Activated naive CD8-positive, alpha-beta T cell (primary cell): ENCODE measurements around the gene COL7A1.

ENCODE experiments used
- H3K27ac Mint-ChIP-seq: one replicate; pipeline ENCODE4 v1.8.0; 2021; ENCODE audit warnings: mixed read lengths
- H3K27me3 Mint-ChIP-seq: one replicate; pipeline ENCODE4 v1.8.0; 2021; ENCODE audit warnings: mixed read lengths
- H3K36me3 Mint-ChIP-seq: one replicate; pipeline ENCODE4 v1.8.0; 2021; ENCODE audit warnings: mixed read lengths
- H3K4me1 Mint-ChIP-seq: one replicate; pipeline ENCODE4 v1.8.0; 2021; ENCODE audit warnings: low read depth, mixed read lengths
- H3K4me3 Mint-ChIP-seq: one replicate; pipeline ENCODE4 v1.8.0; 2021; ENCODE audit warnings: mild to moderate bottlenecking, mixed read lengths
- H3K9me3 Mint-ChIP-seq: one replicate; pipeline ENCODE4 v1.8.0; 2021; ENCODE audit warnings: low read depth, mixed read lengths

Gene COL7A1

DNA sequence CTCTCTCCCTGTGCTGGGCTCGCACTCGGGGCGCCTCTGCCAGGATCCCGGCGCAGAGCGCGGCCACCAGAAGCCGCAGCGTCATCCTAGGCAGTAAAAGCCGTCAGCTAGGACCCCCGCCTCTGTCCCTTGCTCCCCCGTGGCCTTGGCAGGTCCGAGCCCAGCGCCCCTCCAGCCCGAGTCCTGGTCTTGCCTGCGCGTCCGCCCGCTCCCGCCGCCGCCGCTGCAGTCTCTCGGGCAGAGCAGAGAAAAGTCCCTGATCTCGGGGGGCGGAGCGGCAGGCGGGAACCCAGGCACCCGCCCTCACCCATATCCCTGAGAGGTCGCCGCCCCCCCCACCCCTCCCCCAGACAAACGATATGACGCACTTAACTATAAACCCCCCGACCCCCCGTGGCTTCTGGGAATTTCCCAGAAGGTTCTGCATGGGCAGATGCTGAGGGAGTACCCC lies at the start of gene COL7A1:
COL7A1 (minus strand) TSS at position 255 of the 451 bp plus-strand sequence; CDS start at position 85, 170 bp downstream.
- H3K9me3 Mint-ChIP-seq: no peaks in the 10 kb centered on the region
- no peak within 1 kb of the TSS for H3K27ac Mint-ChIP-seq
- peaks cover 9% of the 10 kb centered on the region for H3K27me3 Mint-ChIP-seq
- H3K36me3 Mint-ChIP-seq: peaks cover 6% of the 10 kb centered on the region
- peaks cover 8% of the 10 kb centered on the region for H3K4me1 Mint-ChIP-seq
- H3K4me3 Mint-ChIP-seq: peak within 1 kb of the TSS; percentile 17

DNA sequence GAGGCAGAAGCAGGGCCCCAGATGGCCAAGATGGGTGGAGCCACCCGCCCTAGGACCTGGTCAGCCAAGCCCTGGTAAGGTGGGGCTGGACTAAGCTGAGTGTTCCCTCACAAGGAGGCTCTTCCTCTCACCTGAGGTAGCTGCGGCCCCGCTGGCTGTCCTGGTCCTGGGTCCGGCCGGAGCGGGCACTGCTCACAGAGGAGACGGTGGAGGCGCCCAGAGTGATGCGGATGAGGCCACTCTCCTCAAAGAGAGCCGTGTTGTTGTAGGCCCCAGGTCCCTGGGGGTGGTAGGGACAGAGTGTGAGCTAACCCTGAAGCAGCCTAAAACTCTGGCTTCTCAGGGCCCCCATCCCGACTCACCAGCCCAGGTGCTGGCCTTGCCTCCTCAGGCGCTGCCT lies 47.5 kb upstream of the COL7A1 start:
- H3K4me1 Mint-ChIP-seq: no peaks in the 10 kb centered on the region
- H3K27ac Mint-ChIP-seq: no peak overlapping the region
- H3K9me3 Mint-ChIP-seq: no peaks in the 10 kb centered on the region
- no peak overlapping the region for H3K4me3 Mint-ChIP-seq
- no peaks in the 10 kb centered on the region for H3K36me3 Mint-ChIP-seq
- H3K27me3 Mint-ChIP-seq: no peaks in the 10 kb centered on the region

GRCh38 chr3:48641396-48641795 lies 46.3 kb upstream of the COL7A1 start:
- no peaks in the 10 kb centered on the region for H3K9me3 Mint-ChIP-seq
- no peaks in the 10 kb centered on the region for H3K27me3 Mint-ChIP-seq
- no peaks in the 10 kb centered on the region for H3K4me1 Mint-ChIP-seq
- no peaks in the 10 kb centered on the region for H3K36me3 Mint-ChIP-seq
- H3K27ac Mint-ChIP-seq: no peak overlapping the region
- no peak overlapping the region for H3K4me3 Mint-ChIP-seq

GRCh38 chr3:48639944-48640606 lies 44.9 kb upstream of the COL7A1 start:
- H3K4me3 Mint-ChIP-seq: no peak overlapping the region
- no peaks in the 10 kb centered on the region for H3K9me3 Mint-ChIP-seq
- no peaks in the 10 kb centered on the region for H3K36me3 Mint-ChIP-seq
- H3K27me3 Mint-ChIP-seq: no peaks in the 10 kb centered on the region
- H3K27ac Mint-ChIP-seq: no peak overlapping the region
- peaks cover 7% of the 10 kb centered on the region for H3K4me1 Mint-ChIP-seq

- H3K27ac Mint-ChIP-seq: no peak overlapping the region
- H3K36me3 Mint-ChIP-seq: no peaks in the 10 kb centered on the region
- peak overlapping the region; percentile 62 for H3K4me3 Mint-ChIP-seq
- no peaks in the 10 kb centered on the region for H3K9me3 Mint-ChIP-seq
- no peaks in the 10 kb centered on the region for H3K27me3 Mint-ChIP-seq
- peaks cover 18% of the 10 kb centered on the region for H3K4me1 Mint-ChIP-seq
Observed at GRCh38 chr3:48637305-48637704, 42.2 kb upstream of the COL7A1 start.

- no peaks in the 10 kb centered on the region for H3K9me3 Mint-ChIP-seq
- H3K4me1 Mint-ChIP-seq: peaks cover 18% of the 10 kb centered on the region
- no peaks in the 10 kb centered on the region for H3K27me3 Mint-ChIP-seq
- no peak overlapping the region for H3K27ac Mint-ChIP-seq
- H3K4me3 Mint-ChIP-seq: peak overlapping the region; percentile 87
- no peaks in the 10 kb centered on the region for H3K36me3 Mint-ChIP-seq
Observed at GRCh38 chr3:48636149-48636655, 41.1 kb upstream of the COL7A1 start.

DNA sequence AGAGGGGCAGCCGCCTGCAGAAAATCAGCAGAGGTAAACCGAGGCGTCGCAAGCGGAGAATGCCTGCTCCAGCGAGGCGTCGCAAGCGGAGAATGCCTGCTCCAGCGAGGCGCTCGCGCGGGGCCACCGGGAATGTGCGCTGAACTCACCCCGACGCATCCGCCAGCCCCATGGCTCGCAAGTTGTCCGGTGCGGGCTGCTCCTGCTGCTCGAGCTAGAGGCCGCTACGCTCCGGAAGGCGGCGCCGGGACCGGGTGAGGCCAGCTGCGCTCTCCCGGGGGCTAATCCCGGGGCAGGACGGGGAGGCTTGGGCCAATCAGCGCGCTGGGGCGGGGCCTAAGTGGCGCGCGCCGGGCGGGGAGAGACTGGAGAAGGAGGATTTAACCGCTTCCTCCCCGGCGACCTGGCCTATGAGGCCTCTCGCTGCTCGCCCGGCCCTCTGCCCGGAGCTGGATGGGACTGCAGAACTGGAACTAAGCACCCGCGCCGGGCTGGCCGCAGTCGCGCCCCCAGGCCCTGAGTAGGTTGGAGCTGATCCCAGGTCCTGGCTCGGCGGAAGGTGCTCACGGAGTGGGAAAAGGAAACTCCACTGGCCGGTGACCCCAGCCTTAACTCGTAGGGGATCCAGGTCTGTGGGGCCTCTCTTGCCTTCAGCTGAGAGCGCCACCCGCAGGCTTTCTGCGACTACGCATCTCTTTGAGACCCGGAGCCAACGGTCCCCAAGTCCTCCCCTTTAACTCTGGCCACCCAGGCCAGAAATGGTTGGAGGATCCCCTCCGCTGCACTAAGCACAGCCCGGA lies 40.3 kb upstream of the COL7A1 start, which contains the start of gene SLC26A6:
SLC26A6 (minus strand) TSS at position 240 of the 800 bp plus-strand sequence; CDS start at position 172, 68 bp downstream.
- Mint-ChIP-seq H3K4me1 (peaks cover 18% of the 10 kb centered on the region), H3K36me3 (no peaks in the 10 kb centered on the region), H3K9me3 (no peaks in the 10 kb centered on the region), H3K27me3 (no peaks in the 10 kb centered on the region), H3K27ac (peak within 1 kb of the TSS; percentile 46), H3K4me3 (peak within 1 kb of the TSS; percentile 87)

DNA sequence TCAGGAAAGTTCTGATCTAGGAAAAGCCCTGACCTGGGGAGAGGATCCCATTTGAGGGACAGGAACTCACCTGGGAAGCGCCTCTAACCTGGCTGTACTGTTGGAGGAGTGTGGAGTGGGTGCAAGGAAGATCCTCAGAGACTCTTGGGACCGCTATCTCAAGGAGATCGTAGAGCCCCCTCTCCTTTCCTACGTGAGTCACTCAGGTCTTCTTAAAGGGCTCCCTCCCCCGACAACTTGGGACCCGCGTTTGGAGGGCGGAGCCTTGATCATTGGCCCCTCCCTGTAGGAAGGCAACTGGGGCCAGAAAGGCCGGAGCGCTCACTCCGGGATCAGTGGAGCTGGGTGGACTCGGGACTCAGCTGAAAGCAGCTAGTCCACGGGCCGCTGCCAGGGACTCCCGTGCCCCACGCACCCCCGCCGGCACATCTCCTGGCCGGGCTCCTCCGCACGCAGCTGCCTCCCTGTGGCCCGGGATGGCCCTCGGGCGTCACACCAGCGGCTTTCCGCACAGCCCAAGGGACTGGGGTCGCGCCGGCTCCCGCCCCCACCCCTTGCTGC lies 39.6 kb upstream of the COL7A1 start:
- peaks cover 18% of the 10 kb centered on the region for H3K4me1 Mint-ChIP-seq
- H3K27ac Mint-ChIP-seq: peak overlapping the region; percentile 10
- H3K27me3 Mint-ChIP-seq: no peaks in the 10 kb centered on the region
- H3K4me3 Mint-ChIP-seq: peak overlapping the region; percentile 87
- H3K36me3 Mint-ChIP-seq: no peaks in the 10 kb centered on the region
- H3K9me3 Mint-ChIP-seq: no peaks in the 10 kb centered on the region

GRCh38 chr3:48633743-48634142 lies 38.6 kb upstream of the COL7A1 start:
- H3K4me1 Mint-ChIP-seq: peaks cover 18% of the 10 kb centered on the region
- H3K36me3 Mint-ChIP-seq: no peaks in the 10 kb centered on the region
- peak overlapping the region; percentile 27 for H3K4me3 Mint-ChIP-seq
- no peaks in the 10 kb centered on the region for H3K27me3 Mint-ChIP-seq
- H3K9me3 Mint-ChIP-seq: no peaks in the 10 kb centered on the region
- no peak overlapping the region for H3K27ac Mint-ChIP-seq

DNA sequence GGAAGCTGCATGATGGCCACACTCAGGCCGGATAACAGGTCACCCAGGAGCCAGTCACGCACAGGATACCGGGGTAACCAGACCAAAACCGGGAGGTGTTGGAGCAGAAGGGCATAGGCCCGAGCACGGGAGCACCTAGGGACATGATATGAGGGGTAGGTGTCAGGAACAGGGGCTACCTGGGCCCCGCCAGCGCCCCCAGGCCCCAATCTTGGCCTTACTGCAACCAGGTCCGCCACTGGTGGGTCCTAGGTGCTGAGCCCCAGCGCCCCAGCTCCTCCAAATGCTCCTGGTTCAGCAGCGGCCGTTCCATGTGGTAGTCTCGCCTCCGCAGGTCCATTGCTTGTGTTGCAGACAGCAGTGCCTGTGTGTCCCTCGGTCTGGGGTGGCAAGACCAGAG lies 38.1 kb upstream of the COL7A1 start:
- Mint-ChIP-seq H3K9me3 (no peaks in the 10 kb centered on the region), H3K4me1 (peaks cover 18% of the 10 kb centered on the region), H3K27ac (no peak overlapping the region), H3K4me3 (peak overlapping the region; percentile 27), H3K27me3 (no peaks in the 10 kb centered on the region), H3K36me3 (no peaks in the 10 kb centered on the region)

GRCh38 chr3:48631516-48632448 lies 36.7 kb upstream of the COL7A1 start:
- peaks cover 18% of the 10 kb centered on the region for H3K4me1 Mint-ChIP-seq
- peaks cover 3% of the 10 kb centered on the region for H3K36me3 Mint-ChIP-seq
- no peak overlapping the region for H3K27ac Mint-ChIP-seq
- no peaks in the 10 kb centered on the region for H3K9me3 Mint-ChIP-seq
- no peak overlapping the region for H3K4me3 Mint-ChIP-seq
- H3K27me3 Mint-ChIP-seq: no peaks in the 10 kb centered on the region

GRCh38 chr3:48630833-48631232 lies 35.7 kb upstream of the COL7A1 start:
- no peak overlapping the region for H3K4me3 Mint-ChIP-seq
- peaks cover 3% of the 10 kb centered on the region for H3K36me3 Mint-ChIP-seq
- H3K9me3 Mint-ChIP-seq: no peaks in the 10 kb centered on the region
- no peak overlapping the region for H3K27ac Mint-ChIP-seq
- no peaks in the 10 kb centered on the region for H3K27me3 Mint-ChIP-seq
- peaks cover 13% of the 10 kb centered on the region for H3K4me1 Mint-ChIP-seq

DNA sequence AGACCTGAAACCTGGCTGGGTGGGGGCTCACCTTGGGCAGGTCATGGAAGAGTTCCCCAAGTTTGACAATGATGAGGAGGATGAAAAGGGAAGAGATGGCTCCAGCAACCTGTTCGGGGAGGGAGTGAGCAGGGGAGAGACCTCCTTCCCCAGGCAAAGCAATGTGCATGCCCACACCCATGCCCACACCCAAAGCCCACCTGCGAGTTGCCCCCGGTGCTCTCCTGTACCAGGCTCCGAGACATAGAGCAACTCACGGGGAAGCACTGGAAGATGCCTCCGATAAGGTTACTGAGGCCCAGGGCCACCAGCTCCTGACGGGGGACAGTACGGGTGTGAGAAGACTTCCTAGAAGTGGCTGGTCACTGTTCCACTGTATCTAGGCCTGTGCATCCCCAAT lies 35.3 kb upstream of the COL7A1 start:
- H3K9me3 Mint-ChIP-seq: no peaks in the 10 kb centered on the region
- peaks cover 11% of the 10 kb centered on the region for H3K4me1 Mint-ChIP-seq
- peaks cover 3% of the 10 kb centered on the region for H3K36me3 Mint-ChIP-seq
- no peaks in the 10 kb centered on the region for H3K27me3 Mint-ChIP-seq
- H3K27ac Mint-ChIP-seq: no peak overlapping the region
- no peak overlapping the region for H3K4me3 Mint-ChIP-seq

DNA sequence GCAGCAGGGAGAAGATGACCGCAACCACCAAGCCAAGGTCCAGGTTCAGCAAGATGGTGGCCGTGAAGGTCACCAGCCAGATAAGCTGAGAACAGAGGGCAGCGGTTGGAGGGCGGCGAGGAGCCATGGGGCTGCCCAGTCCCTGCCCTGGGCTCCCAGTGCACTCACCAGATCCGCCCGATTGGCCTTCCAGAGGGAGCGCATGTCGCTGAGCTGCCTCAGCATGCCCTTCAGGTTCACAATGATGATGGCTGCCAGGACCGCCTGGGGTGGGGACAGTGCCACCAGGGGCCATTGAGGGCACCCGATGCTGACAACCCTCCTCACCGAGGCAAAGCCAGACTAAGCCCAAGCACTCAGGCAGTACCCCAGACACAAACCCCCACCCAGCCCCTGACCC lies 34.8 kb upstream of the COL7A1 start:
- peaks cover 11% of the 10 kb centered on the region for H3K4me1 Mint-ChIP-seq

More for the DNA sequence above, 34.8 kb upstream of the COL7A1 start:
- no peaks in the 10 kb centered on the region for H3K9me3 Mint-ChIP-seq
- H3K27ac Mint-ChIP-seq: no peak overlapping the region
- H3K4me3 Mint-ChIP-seq: no peak overlapping the region
- no peaks in the 10 kb centered on the region for H3K27me3 Mint-ChIP-seq
- peaks cover 3% of the 10 kb centered on the region for H3K36me3 Mint-ChIP-seq
